Measurements from ENCODE around the gene LYRM7.
"Not testable (repeated sequence)": the region's sequence is repeated elsewhere in the genome, so short reads cannot be mapped to it uniquely, and the experiment has no call there.

Gene LYRM7

DNA sequence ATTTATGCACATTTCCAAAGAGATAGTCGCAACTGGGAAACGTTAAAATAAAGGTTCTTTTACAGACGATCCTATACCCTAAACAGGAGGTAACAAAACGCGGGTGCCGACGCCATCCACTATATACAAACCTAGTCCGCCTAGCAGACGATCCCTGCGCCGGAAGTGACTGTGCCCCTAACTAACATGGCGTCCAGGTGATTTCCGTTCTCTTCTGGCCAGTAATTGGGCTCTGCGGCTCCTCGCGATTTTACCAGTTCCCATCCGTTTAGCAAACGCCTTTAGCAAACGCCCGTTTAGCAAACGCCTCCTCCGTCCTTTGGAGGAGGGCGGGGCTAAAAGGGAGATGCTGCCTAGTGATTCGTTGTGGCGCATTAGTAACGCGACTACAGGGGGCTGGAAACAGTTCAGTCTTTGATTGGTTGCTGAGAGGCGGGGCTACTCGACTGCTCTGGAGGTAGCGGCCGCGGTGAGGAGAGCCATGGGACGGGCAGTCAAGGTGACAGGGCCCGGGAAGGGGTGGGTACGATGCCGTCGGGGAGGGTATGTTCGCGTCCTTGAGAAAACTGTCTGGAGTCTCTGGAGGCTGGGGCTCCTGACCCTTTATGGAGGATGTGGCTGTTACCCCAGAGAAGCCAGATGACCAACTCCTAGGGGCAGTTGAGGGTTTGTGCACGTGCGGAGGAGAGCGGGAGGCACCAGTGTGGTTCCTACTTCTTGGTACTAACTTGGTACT lies at the start of gene LYRM7:
LYRM7 (plus strand) TSS at position 405 of the 736 bp plus-strand sequence; CDS start at position 482, 77 bp downstream.
- DNase-seq = peak; percentile 86 to 90

- DNase-seq = not testable (repeated sequence)
Measured at GRCh38 chr5:131127244-131127643, 43.5 kb upstream of the LYRM7 start.

GRCh38 chr5:131129306-131129705 lies 41.4 kb upstream of the LYRM7 start:
- DNase-seq = no peak

DNA sequence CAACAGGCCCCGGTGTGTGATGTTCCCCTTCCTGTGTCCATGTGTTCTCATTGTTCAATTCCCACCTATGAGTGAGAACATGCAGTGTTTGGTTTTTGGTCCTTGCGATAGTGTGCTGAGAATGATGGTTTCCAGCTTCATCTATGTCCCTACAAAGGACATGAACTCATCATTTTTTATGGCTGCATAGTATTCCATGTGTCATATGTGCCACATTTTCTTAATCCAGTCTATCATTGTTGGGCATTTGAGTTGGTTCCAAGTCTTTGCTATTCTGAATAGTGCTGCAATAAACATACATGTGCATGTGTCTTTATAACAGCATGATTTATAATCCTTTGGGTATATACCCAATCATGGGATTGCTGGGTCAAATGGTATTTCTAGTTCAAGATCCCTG lies 37.7 kb upstream of the LYRM7 start:
- not testable (repeated sequence) for DNase-seq

DNA sequence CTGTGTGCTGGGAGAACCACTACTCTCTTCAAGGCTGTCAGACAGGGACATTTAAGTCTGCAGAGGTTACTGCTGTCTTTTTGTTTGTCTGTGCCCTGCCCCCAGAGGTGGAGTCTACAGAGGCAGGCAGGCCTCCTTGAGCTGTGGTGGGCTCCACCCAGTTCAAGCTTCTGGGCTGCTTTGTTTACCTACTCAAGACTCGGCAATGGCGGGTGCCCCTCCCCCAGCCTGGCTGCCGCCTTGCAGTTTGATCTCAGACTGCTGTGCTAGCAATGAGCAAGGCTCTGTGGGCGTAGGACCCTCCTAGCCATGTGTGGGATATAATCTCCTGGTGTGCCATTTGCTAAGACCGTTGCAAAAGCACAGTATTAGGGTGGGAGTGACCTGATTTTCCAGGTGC lies 32.3 kb upstream of the LYRM7 start:
- not testable (repeated sequence) for DNase-seq

GRCh38 chr5:131139321-131139720 lies 31.4 kb upstream of the LYRM7 start:
- no peak for DNase-seq

GRCh38 chr5:131142970-131143617 lies 27.6 kb upstream of the LYRM7 start:
- DNase-seq = no peak

DNA sequence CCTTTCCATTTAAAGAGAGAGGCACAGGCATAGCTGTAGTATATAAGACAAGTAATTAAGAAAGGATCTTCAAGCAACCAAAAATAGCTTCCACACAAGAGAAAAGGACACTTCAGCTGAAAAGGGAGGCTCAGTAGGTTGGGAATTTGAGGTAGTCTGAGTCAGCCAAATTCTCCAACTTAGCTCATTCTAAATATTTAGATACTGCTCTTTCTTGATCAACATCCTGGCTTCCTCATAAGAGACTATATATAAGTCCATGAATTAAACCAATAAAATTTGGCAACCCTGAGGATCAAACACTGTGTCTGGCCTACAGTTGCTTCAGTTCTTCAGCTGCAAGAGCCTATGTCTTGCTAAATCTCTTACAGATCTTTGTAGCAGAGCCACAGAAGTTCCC lies 23.5 kb upstream of the LYRM7 start:
- DNase-seq = no peak

DNA sequence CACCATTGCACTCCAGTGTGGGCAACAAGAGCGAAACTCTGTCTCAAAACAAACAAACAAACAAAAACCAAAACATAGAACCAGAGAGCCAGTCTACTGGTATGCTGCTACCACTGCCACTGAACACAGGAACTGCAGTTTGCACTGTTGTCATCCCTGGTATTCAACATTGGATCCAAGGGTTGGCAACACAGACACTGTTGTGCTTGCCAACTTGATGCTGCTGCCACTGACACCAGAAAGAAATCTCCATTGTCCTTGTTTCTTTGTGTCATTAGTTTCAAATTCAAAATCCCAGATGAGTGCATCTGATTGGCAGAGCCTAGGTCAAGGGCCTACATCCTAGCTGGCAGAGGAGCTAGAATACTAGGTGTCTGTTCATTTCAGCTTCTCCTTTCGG lies 21.9 kb upstream of the LYRM7 start:
- DNase-seq = no peak

DNA sequence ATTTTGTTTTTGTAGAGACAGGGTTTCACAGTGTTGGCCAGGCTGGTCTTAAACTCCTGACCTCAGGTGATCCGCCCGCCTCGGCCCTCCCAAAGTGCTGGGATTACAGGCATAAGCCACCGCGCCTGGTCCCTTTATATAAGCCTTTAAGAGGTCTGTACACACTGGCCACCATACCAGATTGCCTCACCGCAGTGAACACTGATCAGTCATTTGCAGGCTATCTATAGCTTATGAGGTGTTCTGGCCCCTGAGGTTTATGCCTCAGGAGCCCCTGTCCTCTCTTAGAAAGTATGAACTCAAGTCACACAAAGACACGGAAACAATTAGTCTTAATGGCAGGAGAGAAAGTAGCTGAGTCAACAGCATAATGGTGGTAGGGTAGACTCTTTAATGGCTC lies 20.3 kb upstream of the LYRM7 start:
- no peak for DNase-seq

DNA sequence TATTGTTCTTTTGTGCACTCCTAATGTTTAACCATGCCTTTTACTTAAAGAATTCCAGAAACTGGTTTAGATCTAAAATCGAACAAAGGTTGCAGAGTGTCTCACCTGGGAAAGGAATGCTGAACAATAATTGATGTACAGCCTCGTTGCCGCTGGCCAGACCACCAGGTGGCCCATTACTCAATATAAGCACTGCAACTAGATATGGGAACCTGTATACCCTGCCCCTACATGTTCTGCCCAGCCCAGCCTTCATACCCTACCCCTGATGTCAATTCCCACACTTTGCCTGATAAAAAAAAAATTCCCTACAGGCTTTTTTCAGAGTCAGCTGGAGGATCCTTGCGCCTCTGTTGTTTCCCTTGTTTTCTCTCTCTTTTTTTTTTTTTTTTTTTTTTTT lies 19.5 kb upstream of the LYRM7 start:
- DNase-seq = no peak

DNA sequence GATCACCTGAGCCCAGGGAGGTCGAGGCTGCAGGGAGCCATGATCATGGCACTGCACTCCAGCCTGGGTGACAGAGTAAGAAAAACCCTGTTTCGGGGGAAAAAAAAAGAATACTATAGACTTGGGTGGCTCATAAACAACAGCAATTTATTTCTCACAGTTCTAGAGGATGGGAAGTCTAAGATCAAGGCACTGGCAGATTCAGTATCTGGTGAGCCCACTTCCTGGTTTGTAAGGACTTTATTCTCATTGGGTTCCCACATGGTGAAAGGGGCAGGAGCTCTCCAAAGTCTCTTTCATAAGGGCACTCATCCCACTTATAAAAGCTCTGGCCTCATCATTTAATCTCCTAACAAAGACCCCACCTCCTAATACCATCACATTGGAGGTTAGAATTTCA lies 14.4 kb upstream of the LYRM7 start:
- no peak for DNase-seq

DNA sequence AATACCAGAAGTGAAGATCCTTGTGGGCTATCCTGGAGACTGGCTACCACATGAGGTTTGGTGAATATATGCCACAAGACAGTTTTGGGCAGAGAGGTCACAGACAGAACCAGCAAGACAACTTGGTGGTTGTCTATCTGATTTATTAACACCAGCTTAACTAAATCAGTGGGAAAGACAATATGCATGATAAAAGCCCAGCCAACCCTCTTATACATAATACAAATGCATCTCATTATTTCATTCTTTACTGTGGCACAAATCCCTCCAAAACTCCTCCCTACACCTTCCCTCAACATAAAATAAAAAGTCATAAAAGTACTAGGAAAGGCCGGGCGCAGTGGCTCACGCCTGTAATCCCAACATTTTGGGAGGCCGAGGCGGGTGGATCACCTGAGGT lies 13.8 kb upstream of the LYRM7 start:
- no peak for DNase-seq

- no peak for DNase-seq
Measured at GRCh38 chr5:131160134-131160533, 10.6 kb upstream of the LYRM7 start.

DNA sequence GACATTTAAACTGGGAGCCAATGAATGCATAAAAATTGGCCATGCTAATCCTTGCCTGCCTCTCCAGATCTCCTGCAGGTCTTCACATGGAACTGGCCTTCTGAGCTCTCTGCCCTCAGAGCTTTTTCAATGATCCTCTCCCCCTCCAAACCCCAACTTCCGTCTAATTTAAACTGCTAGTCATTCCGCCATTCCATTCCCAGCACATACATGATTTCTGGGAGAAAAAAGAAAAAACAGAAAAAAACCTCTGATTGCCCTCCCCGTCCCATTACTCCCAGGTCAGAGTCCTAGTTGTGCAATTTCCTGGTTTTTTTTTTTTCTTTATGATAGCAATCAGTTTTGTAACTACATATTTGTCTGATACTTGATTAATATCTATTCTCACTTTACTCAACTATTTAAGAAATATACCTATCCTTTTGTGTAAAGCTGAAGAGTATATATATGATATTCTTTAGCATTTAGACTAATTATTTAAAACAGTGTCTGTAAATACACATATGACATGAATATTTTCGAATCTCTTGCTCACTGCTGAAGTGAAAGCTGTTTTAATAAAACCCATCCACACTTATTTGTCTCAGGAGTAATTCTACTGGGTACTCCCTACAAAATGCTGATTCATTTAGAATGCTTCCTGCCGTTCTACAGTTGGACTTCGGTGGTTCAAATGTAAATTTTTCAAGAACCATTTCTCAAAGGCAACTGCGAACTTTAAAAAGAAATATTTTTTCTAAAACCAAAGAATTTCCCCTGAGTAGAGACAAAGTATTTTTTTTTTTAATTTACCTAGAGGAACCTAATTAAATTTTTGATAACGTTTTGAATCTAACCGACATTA lies 7.2 kb upstream of the LYRM7 start:
- no peak for DNase-seq

- peak; percentile 58 for DNase-seq
Measured at GRCh38 chr5:131164191-131165118, 6.3 kb upstream of the LYRM7 start.

DNA sequence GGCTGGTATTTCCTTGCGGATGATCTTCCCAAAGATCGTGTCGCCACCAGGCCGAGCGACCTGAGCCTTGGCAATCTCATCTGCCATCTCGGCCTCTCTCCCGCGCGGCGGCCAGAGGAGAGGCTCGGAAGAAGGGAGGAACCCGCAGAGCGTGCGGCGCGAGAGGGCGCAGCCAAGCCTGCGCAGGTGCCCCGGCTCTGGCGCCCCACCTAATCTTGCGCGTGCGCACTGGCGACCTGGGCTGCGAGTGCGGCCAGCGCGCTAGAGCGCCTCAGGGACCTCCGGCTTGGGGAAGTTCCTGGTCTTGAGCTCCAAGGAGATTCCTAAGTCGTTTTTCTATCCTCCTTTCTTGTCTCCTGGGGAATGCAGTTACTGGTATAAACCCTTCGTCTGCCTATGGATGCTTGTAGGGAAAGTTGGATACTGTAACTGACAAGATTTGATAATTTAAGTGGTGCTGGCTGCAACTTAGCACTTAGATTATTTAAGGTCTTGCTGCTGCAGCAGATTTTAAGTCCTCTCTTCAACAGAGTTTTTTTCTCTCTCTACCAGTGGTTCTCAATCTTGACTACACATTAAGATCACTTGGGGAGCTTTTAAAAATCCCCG lies 5.5 kb upstream of the LYRM7 start, which contains the start of gene HINT1:
HINT1 (minus strand) TSS at position 138 of the 609 bp plus-strand sequence; CDS start at position 87, 51 bp downstream.
- DNase-seq = peak; percentile 91 to 92

DNA sequence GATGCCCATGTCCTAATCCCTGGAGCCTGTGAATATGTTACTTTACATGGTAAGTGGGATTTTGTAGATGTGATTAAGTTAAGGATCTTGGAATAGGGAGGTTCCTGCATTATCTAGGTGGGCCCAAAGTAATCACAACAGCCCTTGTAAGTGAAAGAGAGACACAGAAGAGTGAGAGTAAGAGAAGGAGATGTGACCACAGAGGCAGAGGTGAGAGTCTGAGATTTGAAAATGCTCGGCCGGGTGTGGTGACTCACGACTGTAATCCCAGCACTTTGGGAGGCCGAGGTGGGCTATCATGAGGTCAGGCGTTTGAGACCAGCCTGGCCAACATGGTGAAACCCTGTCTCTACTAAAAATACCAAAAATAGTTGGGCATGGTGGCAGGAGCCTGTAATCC lies 3.1 kb upstream of the LYRM7 start:
- no peak for DNase-seq

DNA sequence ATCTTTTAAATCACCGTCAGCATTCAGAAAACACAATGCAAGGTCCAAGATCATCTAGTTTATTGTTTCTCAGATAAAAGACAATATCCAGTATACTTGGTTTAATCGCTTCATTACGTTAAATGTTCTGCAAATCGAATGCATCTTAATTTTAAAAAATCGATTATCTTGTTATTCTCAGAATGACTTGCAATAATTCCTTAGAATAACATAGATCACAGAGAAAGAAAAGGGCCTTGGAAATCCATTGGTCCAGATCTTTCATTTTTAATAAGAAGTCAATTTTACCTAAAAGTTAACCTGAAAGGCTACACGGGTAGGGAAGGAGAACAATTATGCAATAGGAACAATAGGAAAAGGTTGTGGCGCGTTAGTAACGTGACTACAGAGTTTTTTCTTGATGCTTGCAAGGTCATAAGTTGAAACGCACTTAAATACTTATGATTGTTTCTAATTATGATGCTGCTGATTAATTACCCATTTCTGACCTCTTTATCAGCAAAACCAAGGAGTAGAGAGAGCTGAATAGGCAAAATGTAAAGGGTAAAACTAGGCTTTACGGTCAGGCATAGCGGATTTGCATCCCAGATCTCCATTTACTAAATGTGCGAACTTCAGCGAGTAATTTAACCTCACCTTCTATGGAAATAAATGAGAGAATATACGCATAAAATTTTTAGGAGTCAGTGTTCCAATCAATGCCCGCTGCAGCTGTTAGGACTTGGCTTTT lies 769 bp upstream of the LYRM7 start:
- DNase-seq = no peak

DNA sequence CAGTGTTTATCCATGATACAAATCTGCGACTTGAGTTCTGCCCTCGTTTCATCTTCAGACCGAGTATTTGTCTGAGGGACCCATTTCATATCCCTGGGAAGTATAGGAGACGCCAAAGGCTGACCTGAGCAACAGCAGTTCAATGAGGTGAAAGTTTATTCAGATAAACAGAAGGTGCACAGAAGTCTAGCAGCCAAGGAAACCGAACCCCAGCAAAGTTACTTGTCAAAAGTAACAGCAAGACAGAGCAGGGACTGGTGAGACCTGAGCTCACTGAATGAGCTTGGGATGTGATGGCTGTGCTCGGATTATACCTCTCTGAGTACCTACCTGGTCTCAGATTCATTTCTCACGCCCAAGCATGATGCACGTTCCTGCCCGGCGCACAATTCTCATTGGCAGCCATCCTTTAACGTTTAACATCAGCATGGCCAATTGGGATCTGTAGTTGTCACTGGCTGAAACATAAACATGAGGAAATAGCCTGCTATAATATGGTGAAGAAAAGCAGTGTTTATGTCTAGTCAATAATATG lies 599 bp downstream of the LYRM7 start:
- DNase-seq = peak; percentile 10 to 11

- DNase-seq = no peak
Measured at GRCh38 chr5:131180407-131180806, 9.7 kb downstream of the LYRM7 start.
